Stomach (tissue), 19 donors: ENCODE data around the gene SMYD4. TPM values are rescaled to one million over a fixed set of nuclear protein-coding genes. Genes with fewer than 3 reads are reported as not detected.
A peak's percentile ranks its signal among the peaks of the same experiment; 100 is the strongest.

ENCODE experiments used
- DNase-seq, 2 donors: peaks; one replicate each; pipeline versions ENCODE4 v3.0.0 to v3.0.0-alpha.2; 2013 to 2019
- H3K27ac ChIP-seq, 5 donors: fragments of 200-600 bp in 4 of 5; sonication (generic) in 4 of 5; one replicate each; pipeline ENCODE4 v1.5.1; 2013 to 2019; ENCODE audit warnings: mild to moderate bottlenecking in 1 of 5, moderate library complexity in 1 of 5
- H3K27me3 ChIP-seq, 3 donors: fragments of 200-600 bp; sonication (generic); one replicate each; pipeline ENCODE4 v1.5.1; 2017 to 2019; ENCODE audit warnings: mixed run types in 1 of 3
- H3K36me3 ChIP-seq, 4 donors: fragments of 200-600 bp; sonication (generic); 1 replicate in 3 of 4; 2 replicates in 1 of 4; pipeline ENCODE4 v1.5.1; 2016 to 2019
- H3K4me1 ChIP-seq, 4 donors: fragments of 200-600 bp; sonication (generic); one replicate each; pipeline ENCODE4 v1.5.1; 2016 to 2019
- H3K4me3 ChIP-seq, 4 donors: fragments of 200-600 bp; sonication (generic) in 3 of 4; one replicate each; pipeline ENCODE4 v1.5.1; 2016 to 2019; ENCODE audit warnings: mild to moderate bottlenecking in 1 of 4
- H3K9me3 ChIP-seq, 4 donors: fragments of 200-600 bp; sonication (generic); one replicate each; pipeline ENCODE4 v1.5.1; 2016 to 2019
- EP300 ChIP-seq: sonication (generic); formaldehyde crosslinking; IDR thresholded peaks from one replicate; pipeline ENCODE4 v1.6.1; 2017; ENCODE audit warnings: antibody characterized with exemption
- POLR2A ChIP-seq, 4 donors: fragments of 450-650 bp; IDR thresholded peaks; one replicate each; pipeline ENCODE4 v1.6.1; 2016; ENCODE audit warnings: antibody characterized with exemption in 4 of 4, control low read depth in 2 of 4, mild to moderate bottlenecking in 1 of 4, moderate library complexity in 1 of 4
- POLR2AphosphoS5 ChIP-seq, 3 donors: sonication (generic); formaldehyde crosslinking; IDR thresholded peaks; one replicate each; pipeline ENCODE4 v1.6.1; 2016; ENCODE audit warnings: antibody characterized with exemption in 3 of 3
- WGBS, 5 donors: extraction: QIAGEN DNeasy Blood & Tissue Kit in 3 of 5; methylation state at CpG; one replicate each; pipeline versions ENCODE4 v1.1.5 to v1.1.7; 2013 to 2018; 5-methylcytosine and 5-hydroxymethylcytosine counted together
- intact Hi-C: fragments of 100-400 bp; cut with DNase I; formaldehyde crosslinking; loops from one replicate; pipeline ENCODE4 v1.15.1; 2023; ENCODE audit warnings: low total_unique reads
- long read RNA-seq, 10 donors: transcript quantifications; one replicate each; lab custom pipeline, GENCODE V29; 2026
- polyA plus RNA-seq, 3 donors: library from polyadenylated mRNA; stranded (reverse); fragments of 200-250 nt; gene quantifications; one replicate each; pipeline ENCODE4 v1.2.3, GENCODE V29; 2013
- total RNA-seq, 5 donors: library from RNA; depleted of rRNA; stranded (reverse); fragments of >200 nt; gene quantifications; one replicate each; pipeline versions ENCODE4 v1.1.0 to v1.2.3, GENCODE V29; 2014 to 2016
- TF ChIP-seq, protein P1 (sequence below), 7 experiments: fragments of 450-650 bp in 4 of 7; fragments of 200-600 bp in 3 of 7; sonication (generic) in 3 of 7; IDR thresholded peaks; one replicate each; pipeline ENCODE4 v1.5.1; 2016 to 2019; ENCODE audit warnings: antibody characterized with exemption in 7 of 7, control low read depth in 2 of 7, mild to moderate bottlenecking in 1 of 7
- donor health status: healthy with polysubstance abuse.
- donor health status: Bipolar disorder and iron deficiency.
- donor health status: healthy.

The SMYD4 gene, protein sequence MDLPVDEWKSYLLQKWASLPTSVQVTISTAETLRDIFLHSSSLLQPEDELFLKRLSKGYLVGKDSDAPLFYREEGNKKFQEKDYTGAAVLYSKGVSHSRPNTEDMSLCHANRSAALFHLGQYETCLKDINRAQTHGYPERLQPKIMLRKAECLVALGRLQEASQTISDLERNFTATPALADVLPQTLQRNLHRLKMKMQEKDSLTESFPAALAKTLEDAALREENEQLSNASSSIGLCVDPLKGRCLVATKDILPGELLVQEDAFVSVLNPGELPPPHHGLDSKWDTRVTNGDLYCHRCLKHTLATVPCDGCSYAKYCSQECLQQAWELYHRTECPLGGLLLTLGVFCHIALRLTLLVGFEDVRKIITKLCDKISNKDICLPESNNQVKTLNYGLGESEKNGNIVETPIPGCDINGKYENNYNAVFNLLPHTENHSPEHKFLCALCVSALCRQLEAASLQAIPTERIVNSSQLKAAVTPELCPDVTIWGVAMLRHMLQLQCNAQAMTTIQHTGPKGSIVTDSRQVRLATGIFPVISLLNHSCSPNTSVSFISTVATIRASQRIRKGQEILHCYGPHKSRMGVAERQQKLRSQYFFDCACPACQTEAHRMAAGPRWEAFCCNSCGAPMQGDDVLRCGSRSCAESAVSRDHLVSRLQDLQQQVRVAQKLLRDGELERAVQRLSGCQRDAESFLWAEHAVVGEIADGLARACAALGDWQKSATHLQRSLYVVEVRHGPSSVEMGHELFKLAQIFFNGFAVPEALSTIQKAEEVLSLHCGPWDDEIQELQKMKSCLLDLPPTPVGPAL
- total RNA-seq (10 to 100 TPM in 3 of 5 donors, 1 to 10 TPM in 2; 4.7 to 21.0 (median 12.1) TPM), polyA plus RNA-seq (1 to 10 TPM; 2.7 to 6.6 (median 3.8) TPM)
- long read RNA-seq, donor 1, result 0 reads
- long read RNA-seq, donor 2, result 0 reads
- long read RNA-seq, donor 3, result 0 reads
- long read RNA-seq, donor 4, partial matches to known transcripts, result 5 of 5 reads
- long read RNA-seq, donor 4, other reads (novel, unspliced or antisense), result 0 of 5 reads
- long read RNA-seq, donor 5, full-length matches to known transcripts, result 1 of 1 reads
- long read RNA-seq, donor 5, partial matches to known transcripts, result 0 of 1 reads
- long read RNA-seq, donor 5, other reads (novel, unspliced or antisense), result 0 of 1 reads
- long read RNA-seq, donor 6, full-length matches to known transcripts, result 3 of 3 reads
- long read RNA-seq, donor 6, partial matches to known transcripts, result 0 of 3 reads
- long read RNA-seq, donor 6, other reads (novel, unspliced or antisense), result 0 of 3 reads
- long read RNA-seq, donor 7, full-length matches to known transcripts, result 2 of 2 reads
- long read RNA-seq, donor 7, partial matches to known transcripts, result 0 of 2 reads
- long read RNA-seq, donor 7, other reads (novel, unspliced or antisense), result 0 of 2 reads
- long read RNA-seq, donor 8, full-length matches to known transcripts, result 1 of 1 reads
- long read RNA-seq, donor 8, partial matches to known transcripts, result 0 of 1 reads
- long read RNA-seq, donor 8, other reads (novel, unspliced or antisense), result 0 of 1 reads
- long read RNA-seq, donor 9, result 0 reads
- long read RNA-seq, donor 10, result 0 reads

DNA sequence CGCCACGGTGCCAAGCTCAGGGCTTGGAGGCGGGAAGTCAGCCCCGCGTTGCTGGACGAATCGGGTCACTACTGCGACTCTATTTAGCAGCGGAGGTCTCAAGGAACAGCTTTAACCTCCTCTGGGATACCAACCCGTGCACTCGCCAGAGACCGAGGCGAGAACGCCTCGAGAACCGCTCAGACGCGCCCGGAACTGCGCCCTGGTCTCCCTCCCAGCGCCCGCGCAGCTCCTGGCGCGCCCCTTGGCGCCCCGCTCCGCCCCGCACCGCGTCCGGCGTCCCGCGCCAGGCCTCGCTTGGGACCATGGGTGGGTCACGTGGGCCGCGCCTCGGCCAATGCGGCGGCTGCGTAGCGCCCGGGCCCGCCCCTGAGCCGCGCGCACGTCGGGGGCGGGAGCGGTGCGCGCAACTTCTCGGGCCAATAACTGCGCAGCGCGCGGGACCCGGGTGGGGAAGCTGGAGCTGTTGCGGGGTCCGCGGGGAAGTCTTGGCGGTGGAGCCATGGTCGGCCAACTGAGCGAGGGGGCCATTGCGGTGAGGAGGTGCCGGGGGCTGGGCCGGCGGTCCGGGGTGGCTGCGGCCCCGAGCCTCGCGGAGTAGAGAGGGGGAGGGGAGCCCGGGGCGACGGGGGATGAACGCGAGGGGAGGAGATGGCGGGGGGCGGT is at the start of gene SMYD4, which contains the start of gene RPA1:
TSS of gene SMYD4 (minus strand) at position 311 of the 666 bp plus-strand sequence. CDS start 1,908 bp downstream, outside the sequence.
TSS of gene RPA1 (plus strand) at position 414 of the 666 bp plus-strand sequence. CDS start at position 503, 89 bp downstream.
- peak within 1 kb of the TSS; percentile 86 to 92 (median 91) for H3K27ac ChIP-seq
- no peaks in the 10 kb centered on the region for H3K27me3 ChIP-seq
- H3K36me3 ChIP-seq, result peaks cover 0 to 47% (median 30%) of the 10 kb centered on the region in 4 donors
- peak within 1 kb of the TSS; percentile 76 to 94 (median 89) for H3K4me3 ChIP-seq
- peak; percentile 89 to 97 for DNase-seq
- peaks cover 15 to 49% (median 35%) of the 10 kb centered on the region in 4 donors for H3K4me1 ChIP-seq
- intact Hi-C loops, result no loop called here
- WGBS, 5 donors, result 0 to 3% (median 1%) methylated on average over 7 to 83 of the region's 83 CpGs
- no peak for TF ChIP-seq POLR2A (IDR thresholded peaks at IDR 0.05)
- TF ChIP-seq POLR2AphosphoS5 (IDR thresholded peaks at IDR 0.05), result peak; percentile 60 to 90 (median 89)
- H3K9me3 ChIP-seq, result no peaks in the 10 kb centered on the region

DNA sequence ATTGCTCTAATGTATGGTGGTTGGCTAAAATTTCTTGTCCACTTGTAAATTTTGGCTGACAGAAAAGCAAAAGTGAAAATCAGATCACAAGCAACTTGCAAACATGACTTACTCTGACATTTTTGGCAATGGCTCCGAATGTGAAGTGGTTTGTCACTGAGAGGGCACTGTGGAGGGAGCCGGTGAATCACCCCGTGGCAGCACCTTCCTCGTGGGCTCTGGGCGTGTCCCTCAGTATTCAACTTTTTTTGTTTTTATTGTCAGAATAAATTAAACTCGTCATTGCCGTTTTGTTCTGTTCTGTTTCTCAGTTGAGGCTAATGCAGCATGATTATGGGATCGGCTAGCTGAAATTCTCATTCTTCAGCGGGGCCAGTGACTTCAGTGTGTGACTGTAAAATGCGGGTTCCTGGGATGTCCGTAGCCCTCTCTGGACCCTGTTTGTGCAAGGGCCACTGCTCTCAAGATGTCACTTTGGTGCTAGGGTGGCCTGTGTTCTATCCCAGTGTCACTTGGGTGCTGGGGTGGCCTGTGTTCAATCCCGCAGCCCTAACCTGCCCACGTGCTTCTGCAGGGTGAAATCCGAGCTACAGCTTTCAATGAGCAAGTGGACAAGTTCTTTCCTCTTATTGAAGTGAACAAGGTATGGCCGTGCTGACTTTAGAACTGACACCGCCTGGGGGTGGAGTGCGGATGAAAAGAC is 48.9 kb upstream of the SMYD4 start:
- no peaks in the 10 kb centered on the region for H3K27me3 ChIP-seq
- H3K27ac ChIP-seq, result no peak overlapping the region
- H3K9me3 ChIP-seq, result no peaks in the 10 kb centered on the region
- H3K4me3 ChIP-seq, result no peak overlapping the region
- no peaks in the 10 kb centered on the region for H3K4me1 ChIP-seq
- WGBS, 5 donors, result 88 to 93% (median 89%) methylated on average over 16 to 17 of the region's 17 CpGs
- H3K36me3 ChIP-seq, result peaks cover 64 to 99% (median 98%) of the 10 kb centered on the region in 4 donors
- intact Hi-C loops, result no loop called here
- no peak for DNase-seq
- TF ChIP-seq EP300 (no peak), POLR2AphosphoS5 (IDR thresholded peaks at IDR 0.05) (no peak), POLR2A (IDR thresholded peaks at IDR 0.05) (no peak)
- TF ChIP-seq, protein P1, sequence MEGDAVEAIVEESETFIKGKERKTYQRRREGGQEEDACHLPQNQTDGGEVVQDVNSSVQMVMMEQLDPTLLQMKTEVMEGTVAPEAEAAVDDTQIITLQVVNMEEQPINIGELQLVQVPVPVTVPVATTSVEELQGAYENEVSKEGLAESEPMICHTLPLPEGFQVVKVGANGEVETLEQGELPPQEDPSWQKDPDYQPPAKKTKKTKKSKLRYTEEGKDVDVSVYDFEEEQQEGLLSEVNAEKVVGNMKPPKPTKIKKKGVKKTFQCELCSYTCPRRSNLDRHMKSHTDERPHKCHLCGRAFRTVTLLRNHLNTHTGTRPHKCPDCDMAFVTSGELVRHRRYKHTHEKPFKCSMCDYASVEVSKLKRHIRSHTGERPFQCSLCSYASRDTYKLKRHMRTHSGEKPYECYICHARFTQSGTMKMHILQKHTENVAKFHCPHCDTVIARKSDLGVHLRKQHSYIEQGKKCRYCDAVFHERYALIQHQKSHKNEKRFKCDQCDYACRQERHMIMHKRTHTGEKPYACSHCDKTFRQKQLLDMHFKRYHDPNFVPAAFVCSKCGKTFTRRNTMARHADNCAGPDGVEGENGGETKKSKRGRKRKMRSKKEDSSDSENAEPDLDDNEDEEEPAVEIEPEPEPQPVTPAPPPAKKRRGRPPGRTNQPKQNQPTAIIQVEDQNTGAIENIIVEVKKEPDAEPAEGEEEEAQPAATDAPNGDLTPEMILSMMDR (IDR thresholded peaks at IDR 0.05), result no peak

DNA sequence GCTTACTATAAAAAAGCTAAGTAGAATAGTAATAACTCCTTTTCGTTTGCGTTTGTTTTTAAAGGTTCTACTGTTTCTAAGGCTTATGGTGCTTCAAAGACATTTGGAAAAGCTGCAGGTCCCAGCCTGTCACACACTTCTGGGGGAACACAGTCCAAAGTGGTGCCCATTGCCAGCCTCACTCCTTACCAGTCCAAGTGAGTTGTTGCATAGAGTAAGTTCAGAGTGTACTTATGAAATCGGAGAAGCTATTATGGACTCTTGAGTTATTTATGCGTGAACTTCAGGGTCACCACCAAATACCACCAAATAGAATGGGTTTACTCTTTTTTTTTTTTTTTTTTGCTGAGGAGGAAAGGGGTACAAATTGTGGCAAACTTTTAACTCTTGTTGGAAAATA is 45.9 kb upstream of the SMYD4 start:
- 89 to 95% (median 94%) methylated on average over 4 of the region's 4 CpGs for WGBS, 5 donors
- no peak overlapping the region for H3K4me3 ChIP-seq
- peaks cover 52 to 99% (median 91%) of the 10 kb centered on the region in 4 donors for H3K36me3 ChIP-seq
- H3K4me1 ChIP-seq, result no peaks in the 10 kb centered on the region
- H3K27me3 ChIP-seq, result no peaks in the 10 kb centered on the region
- no peak for TF ChIP-seq POLR2A (IDR thresholded peaks at IDR 0.05)
- intact Hi-C loops, result no loop called here
- no peak for DNase-seq
- no peaks in the 10 kb centered on the region for H3K9me3 ChIP-seq
- no peak overlapping the region for H3K27ac ChIP-seq

DNA sequence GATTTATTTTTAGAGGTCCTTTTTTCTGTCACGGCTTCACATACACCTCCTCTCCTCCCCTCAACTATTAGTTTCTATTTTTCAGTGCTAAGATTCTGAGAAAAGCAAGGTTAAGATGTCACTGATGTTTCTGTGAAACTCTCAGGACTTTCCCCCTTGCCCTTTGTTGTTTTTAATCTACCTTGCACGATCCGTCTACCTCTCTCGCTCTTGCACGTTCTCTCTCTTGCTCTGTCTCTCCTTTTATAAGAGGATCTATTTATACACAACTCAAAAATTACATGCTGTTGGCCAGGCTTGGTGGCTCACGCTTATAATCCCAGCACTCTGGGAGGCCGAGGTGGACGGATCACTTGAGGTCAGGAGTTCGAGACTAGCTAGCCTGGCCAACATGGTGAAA is 43.7 kb upstream of the SMYD4 start:
- no peak for DNase-seq
- Histone ChIP-seq H3K4me1 (no peaks in the 10 kb centered on the region), H3K27ac (no peak overlapping the region), H3K4me3 (no peak overlapping the region), H3K9me3 (no peaks in the 10 kb centered on the region), H3K36me3 (peaks cover 30 to 88% (median 81%) of the 10 kb centered on the region in 4 donors), H3K27me3 (no peaks in the 10 kb centered on the region)
- intact Hi-C loops, result no loop called here
- WGBS, 5 donors, result 78 to 93% (median 91%) methylated on average over 9 of the region's 9 CpGs
- no peak for TF ChIP-seq POLR2A (IDR thresholded peaks at IDR 0.05)
- TF ChIP-seq POLR2AphosphoS5 (IDR thresholded peaks at IDR 0.05), result no peak
- no peak for TF ChIP-seq EP300
- TF ChIP-seq, protein P1 (IDR thresholded peaks at IDR 0.05), result no peak
